HG02981 (cell line): Measurements from ENCODE around the gene ATAD3B.
"Not testable (repeated sequence)": the region's sequence is repeated elsewhere in the genome, so short reads cannot be mapped to it uniquely, and the experiment has no call there.

Experiments used
- ATAC-seq: cut with Tn5 transposase; IDR thresholded peaks from one replicate; pipeline ENCODE4 v1.9.1; 2021; ENCODE audit warnings: mild to moderate bottlenecking, moderate library complexity; ENCODE audit not compliant: unreplicated experiment

Gene ATAD3B

GRCh38 chr1:1450616-1451015 lies 20.9 kb upstream of the ATAD3B start:
- not testable (repeated sequence) for ATAC-seq

- no peak for ATAC-seq
These were observed 19.7 kb upstream of the ATAD3B start for GRCh38 chr1:1451696-1452364.

GRCh38 chr1:1452365-1452739 lies 19.2 kb upstream of the ATAD3B start:
- not testable (repeated sequence) for ATAC-seq

GRCh38 chr1:1452882-1453281 lies 18.7 kb upstream of the ATAD3B start:
- no peak for ATAC-seq

GRCh38 chr1:1454286-1455056 lies 17.1 kb upstream of the ATAD3B start:
- not testable (repeated sequence) for ATAC-seq

- ATAC-seq, result no peak
These were observed 16.1 kb upstream of the ATAD3B start for GRCh38 chr1:1455366-1455884.

- ATAC-seq, result not testable (repeated sequence)
These were observed 15.6 kb upstream of the ATAD3B start for GRCh38 chr1:1455934-1456333.

GRCh38 chr1:1456683-1457255 lies 14.8 kb upstream of the ATAD3B start:
- not testable (repeated sequence) for ATAC-seq

- not testable (repeated sequence) for ATAC-seq
These were observed 12.4 kb upstream of the ATAD3B start for GRCh38 chr1:1459156-1459555.

GRCh38 chr1:1459711-1460110 lies 11.9 kb upstream of the ATAD3B start:
- not testable (repeated sequence) for ATAC-seq

- ATAC-seq, result no peak
These were observed 10.9 kb upstream of the ATAD3B start for GRCh38 chr1:1460540-1461130.

- ATAC-seq, result no peak
These were observed 9.7 kb upstream of the ATAD3B start for GRCh38 chr1:1461721-1462317.

- ATAC-seq, result no peak
These were observed 9.1 kb upstream of the ATAD3B start for GRCh38 chr1:1462318-1462966.

GRCh38 chr1:1463312-1463711 lies 8.3 kb upstream of the ATAD3B start:
- ATAC-seq, result no peak

GRCh38 chr1:1468196-1468985 lies 3.2 kb upstream of the ATAD3B start:
- ATAC-seq, result not testable (repeated sequence)

GRCh38 chr1:1470626-1471388 lies 758 bp upstream of the ATAD3B start:
- ATAC-seq, result no peak

- ATAC-seq, result not testable (repeated sequence)
These were observed 700 bp downstream of the ATAD3B start for GRCh38 chr1:1472053-1472876.

GRCh38 chr1:1476011-1476410 lies 4.4 kb downstream of the ATAD3B start:
- not testable (repeated sequence) for ATAC-seq
